GM21528 (cell line): ENCODE data around the gene HS6ST3.

Source experiments
- ATAC-seq: cut with Tn5 transposase; IDR thresholded peaks from one replicate; pipeline ENCODE4 v1.9.1; 2021; ENCODE audit warnings: mild to moderate bottlenecking, moderate library complexity; ENCODE audit not compliant: unreplicated experiment, low FRiP score

HS6ST3 gene

GRCh38 chr13:96636001-96636709 lies 546.2 kb downstream of the HS6ST3 start:
- no peak for ATAC-seq

DNA sequence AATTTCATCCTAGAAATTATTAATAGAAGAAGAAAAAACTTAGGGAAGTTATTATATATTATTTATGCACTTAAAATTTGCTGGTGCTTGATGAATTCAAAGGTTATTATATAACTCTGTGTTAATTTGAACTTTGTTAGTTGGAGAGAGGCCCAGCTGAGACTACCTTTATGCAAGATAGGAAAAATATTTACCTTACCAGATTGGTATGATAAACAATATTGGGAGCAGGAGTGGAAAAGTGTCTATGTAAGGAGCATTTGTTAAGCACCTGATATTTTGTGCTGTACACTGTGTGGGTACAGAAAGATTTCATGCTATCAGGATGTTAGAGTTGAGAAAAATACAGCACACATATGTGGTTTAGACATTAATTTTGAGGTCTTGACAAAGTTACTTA lies 547.1 kb downstream of the HS6ST3 start:
- ATAC-seq: no peak

- ATAC-seq: no peak
These were observed 556.2 kb downstream of the HS6ST3 start for GRCh38 chr13:96646101-96646500.

DNA sequence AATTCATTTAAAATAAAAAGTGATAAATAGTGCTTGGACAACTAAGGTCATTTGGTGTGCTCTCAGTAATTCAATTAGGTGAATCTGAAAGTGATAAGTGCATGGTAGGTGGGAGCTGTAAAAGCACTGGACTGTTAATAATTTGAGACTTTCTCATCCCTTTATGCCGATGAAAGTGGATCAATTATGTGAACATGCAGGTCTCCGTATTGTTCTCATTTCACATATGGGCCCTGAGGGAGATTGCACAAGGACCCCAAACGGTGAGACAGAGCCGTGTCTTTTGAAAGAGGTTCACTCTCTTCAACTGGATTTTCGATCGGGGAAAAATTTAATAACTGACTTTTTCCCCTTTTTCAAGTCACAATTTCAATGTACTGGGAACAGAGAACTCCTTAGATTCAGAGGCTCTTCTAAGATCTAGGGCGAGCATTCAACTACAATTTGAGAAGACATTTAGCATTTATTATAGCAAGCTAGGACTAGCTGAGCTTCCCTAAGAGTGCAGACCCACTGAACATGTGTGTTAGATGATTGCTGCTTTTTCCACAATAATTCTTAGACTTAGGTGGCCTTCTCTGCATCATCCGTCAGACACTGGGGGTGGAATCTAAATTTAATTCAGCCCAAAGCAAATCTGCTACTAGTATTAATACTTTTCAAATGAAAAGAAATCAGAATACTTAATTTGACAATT lies 556.8 kb downstream of the HS6ST3 start:
- ATAC-seq: no peak

DNA sequence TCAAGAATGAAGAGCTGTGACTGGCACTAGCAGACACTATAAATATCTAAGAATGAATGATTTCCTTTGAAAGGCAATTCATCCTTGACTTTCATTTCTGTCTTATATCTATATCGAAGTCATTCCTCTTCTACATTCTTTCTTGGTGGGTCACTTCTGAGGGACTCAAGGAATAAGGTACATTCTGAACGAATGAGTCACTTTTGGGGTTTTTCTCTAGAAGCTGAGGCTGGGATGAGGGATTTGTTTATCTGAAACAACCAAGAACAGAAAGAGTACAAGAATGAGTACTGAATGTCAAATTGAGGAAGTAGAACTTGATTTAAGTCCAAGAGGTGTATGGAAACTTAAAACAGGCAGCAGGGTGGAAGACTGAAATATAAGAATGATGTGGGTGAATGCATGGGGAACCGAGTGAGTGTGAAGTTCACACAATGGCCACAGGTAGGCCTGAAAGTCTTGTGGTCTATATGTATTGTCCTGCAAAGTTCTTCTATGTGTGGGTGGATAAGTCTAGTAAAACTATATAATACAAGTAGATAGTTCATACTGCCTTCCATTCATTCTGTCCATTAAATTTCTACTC lies 560.5 kb downstream of the HS6ST3 start:
- ATAC-seq: no peak

GRCh38 chr13:96651598-96651997 lies 561.7 kb downstream of the HS6ST3 start:
- ATAC-seq: no peak

- no peak for ATAC-seq
These were observed 562.6 kb downstream of the HS6ST3 start for GRCh38 chr13:96652506-96652905.

DNA sequence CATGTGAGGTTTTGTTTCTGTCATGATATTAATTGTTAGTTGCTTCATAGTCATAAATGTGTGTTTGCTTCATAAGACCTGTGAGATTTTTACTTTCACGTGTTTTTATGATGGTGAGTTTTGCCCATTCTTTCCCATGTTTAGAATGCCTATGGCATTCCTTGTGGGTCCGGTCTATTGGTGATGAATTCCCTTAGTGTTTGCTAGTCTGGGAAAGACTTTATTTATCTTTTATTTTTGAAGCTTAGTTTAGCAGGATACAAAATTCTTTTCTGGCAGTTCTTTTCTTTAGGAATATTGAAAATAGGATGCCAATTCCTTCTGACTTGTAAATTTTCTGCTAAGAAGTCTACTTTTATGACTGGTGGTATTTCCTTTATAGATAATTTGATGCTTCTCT lies 571.7 kb downstream of the HS6ST3 start:
- no peak for ATAC-seq

DNA sequence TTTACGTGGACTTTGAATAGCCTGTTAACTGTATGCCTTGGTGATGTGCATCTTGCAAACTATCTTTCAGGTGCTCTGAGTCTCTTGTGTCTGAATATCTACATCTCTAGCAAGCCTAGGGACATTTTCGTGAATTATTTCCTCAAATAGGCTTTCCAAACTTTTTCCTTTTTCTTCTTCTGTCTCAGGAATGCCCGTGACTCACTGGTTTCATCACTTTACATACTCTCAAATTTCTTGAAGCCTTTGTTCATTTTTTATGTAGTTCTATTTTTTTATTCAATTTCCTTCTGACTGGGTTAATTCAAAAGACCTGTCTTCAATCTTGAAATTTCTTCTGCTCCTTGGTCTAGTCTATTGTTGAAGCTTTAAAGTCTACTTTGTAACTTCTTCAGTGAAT lies 572.1 kb downstream of the HS6ST3 start:
- no peak for ATAC-seq

DNA sequence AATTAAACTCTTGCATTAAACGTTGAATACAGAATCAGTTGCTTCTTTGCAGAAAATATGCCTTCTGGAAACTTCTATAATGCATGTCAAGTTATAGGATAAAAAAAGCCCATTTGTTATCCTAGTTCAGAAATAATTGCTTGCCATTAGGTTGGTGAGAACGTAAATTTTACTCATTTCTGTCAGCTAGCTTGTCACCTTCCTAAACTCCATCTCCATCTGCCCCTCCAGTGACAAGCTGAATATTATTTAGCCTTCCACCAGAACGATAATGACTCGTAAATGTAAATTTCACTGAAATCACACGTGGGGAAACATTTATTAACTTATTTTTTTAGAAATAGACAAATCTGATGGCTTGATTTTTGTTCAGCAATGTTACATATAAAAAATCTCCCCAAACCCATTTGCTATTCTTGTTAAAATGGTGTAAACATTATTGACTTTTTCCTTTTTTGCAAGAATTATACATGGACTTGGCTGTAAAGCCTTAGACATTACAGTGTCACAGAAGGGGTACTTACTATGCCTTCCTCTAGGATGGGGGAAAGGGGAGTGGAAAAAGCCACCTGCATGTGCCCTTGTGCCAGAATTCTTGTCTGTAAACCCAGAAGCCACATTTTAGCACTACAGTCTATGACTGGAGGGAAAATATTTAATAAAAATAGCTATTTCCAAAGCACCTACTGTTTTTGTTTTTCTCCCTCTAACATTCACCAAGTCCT lies 577.5 kb downstream of the HS6ST3 start:
- ATAC-seq: no peak

GRCh38 chr13:96671073-96671472 lies 581.2 kb downstream of the HS6ST3 start:
- no peak for ATAC-seq

GRCh38 chr13:96672016-96672415 lies 582.1 kb downstream of the HS6ST3 start:
- no peak for ATAC-seq

DNA sequence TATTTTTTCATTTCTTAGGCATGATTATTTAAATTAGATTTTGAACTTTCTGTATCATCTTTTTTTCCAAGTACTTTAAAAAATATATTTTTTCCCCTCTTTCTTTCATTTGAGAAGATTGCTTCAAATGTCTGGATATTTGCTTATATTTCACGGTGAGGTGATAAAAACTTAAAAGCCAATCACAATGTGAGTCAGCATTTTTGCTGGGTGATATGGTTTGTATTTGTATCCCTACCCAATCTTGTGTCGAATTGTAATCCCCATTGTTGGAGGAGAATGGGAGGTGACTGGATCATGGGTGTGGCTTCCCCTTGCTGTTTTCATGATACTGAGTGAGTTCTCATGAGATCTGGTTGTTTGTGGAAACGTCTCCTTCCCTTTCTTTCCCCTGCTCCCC lies 583.9 kb downstream of the HS6ST3 start:
- ATAC-seq: no peak

DNA sequence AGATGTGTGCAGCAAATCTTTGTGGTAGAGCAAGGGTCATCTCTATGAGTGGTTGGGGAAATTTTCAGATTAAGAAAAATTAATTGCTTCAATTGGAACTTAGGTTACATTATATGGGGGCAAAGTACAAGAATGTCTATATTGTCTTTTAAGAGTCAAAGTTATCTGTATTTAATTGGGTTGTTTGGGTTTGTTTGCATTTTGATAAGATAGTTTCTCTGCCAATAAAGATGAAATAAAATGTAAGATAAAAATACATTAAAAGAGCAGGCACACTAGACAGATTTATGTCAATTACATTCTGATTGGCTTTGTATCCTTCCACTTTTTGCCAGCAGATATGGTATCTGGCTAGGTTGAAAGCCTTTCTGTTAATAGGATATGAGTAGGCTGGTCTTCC lies 587.1 kb downstream of the HS6ST3 start:
- no peak for ATAC-seq

GRCh38 chr13:96678801-96679200 lies 588.9 kb downstream of the HS6ST3 start:
- ATAC-seq: no peak

- no peak for ATAC-seq
These were observed 591.0 kb downstream of the HS6ST3 start for GRCh38 chr13:96680898-96681297.

- ATAC-seq: no peak
These were observed 591.9 kb downstream of the HS6ST3 start for GRCh38 chr13:96681766-96682165.

DNA sequence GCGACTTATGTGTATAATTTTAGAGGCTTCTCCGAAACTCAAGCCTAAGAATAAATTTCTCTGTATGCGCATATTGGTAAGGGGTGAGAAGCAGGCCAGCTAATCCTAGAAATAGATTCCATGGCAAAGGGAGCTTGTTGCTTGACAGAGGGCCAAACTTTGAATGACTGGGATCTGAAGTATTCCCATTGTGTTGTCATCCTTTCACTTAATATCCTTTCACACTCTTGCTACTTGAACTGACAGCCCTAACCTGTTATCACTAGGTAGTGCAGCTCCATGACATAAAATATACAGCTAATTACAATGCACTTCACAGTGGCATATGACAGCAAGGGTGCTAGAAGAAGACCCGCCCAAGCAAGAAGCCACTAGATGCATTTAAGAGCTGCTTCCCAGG lies 594.6 kb downstream of the HS6ST3 start:
- ATAC-seq: no peak

DNA sequence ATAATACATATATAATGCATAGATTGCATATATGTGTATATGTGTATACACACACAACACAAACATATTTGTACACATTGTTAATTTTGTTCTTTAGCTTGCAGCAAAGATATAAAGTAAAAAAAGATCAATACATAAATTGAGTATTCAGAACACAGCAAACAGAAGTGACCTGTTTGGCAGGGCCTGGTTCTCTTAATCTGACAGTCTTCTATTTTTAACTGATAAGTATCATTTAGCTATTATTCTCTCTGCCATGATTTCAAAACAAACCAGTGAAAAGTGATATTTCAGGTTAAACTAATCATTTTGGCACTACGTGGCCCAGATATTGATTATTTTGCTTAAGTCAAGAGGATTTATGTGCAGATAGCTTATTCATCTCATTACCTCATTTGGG lies 595.0 kb downstream of the HS6ST3 start:
- ATAC-seq: no peak

GRCh38 chr13:96686286-96686685 lies 596.4 kb downstream of the HS6ST3 start:
- no peak for ATAC-seq

DNA sequence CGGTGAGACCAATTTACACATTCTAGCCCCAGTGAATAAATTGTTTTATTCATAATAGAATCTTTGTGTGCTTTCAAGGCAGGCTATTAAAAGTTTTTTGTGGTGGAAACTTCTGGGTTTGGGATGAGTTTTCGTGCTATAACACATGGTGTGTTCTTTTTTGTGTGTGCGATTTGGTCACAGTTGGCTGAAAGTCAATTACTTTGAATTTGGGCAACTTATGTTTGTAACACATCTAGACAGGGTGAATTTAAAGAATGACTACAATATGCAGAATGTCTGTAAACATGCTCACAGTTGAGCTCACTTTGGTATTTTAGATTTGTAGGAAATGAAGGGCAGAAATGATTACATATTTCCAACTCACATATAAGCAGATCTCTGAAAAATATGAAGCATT lies 597.3 kb downstream of the HS6ST3 start:
- no peak for ATAC-seq
